HepG2 (cell line): ENCODE results near the gene DCLK1. TPM values are rescaled to one million over a fixed set of nuclear protein-coding genes. Genes with fewer than 3 reads are reported as not detected.

Experiments
- IKZF5 ChIP-seq: IDR thresholded peaks from 2 replicates; pipeline ENCODE4 v1.6.1; 2018; ENCODE audit warnings: missing genetic modification reagents, mild to moderate bottlenecking, missing compliant biosample characterization
- KLF13 ChIP-seq: sonication (generic); formaldehyde crosslinking; IDR thresholded peaks from 2 replicates; pipeline ENCODE4 v1.4.0; 2020; ENCODE audit warnings: mild to moderate bottlenecking, missing genetic modification reagents
- MXD1 ChIP-seq: sonication (generic); formaldehyde crosslinking; IDR thresholded peaks from 2 replicates; pipeline ENCODE4 v1.4.0; 2020; ENCODE audit warnings: mild to moderate bottlenecking, missing genetic modification reagents
- POLR2A ChIP-seq, 2 experiments: IDR thresholded peaks; 2 replicates each; pipeline ENCODE4 v1.6.1; 2011; ENCODE audit warnings: low read depth in 2 of 2, low read length in 2 of 2, mild to moderate bottlenecking in 1 of 2, moderate library complexity in 1 of 2; ENCODE audit not compliant: insufficient read depth in 1 of 2
- SRF ChIP-seq: IDR thresholded peaks from 2 replicates; pipeline ENCODE4 v1.6.1; 2011; ENCODE audit warnings: mild to moderate bottlenecking, low read depth, low read length, moderate library complexity
- SRSF4 ChIP-seq: fragments of 200-400 bp; formaldehyde crosslinking; IDR thresholded peaks from one replicate; pipeline ENCODE4 v1.6.1; 2018; ENCODE audit warnings: mild to moderate bottlenecking, low read depth, low read length, moderate library complexity; ENCODE audit not compliant: poor library complexity, severe bottlenecking
- TEAD2 ChIP-seq: sonication (generic); formaldehyde crosslinking; IDR thresholded peaks from 2 replicates; pipeline ENCODE4 v1.9.0; 2021; ENCODE audit warnings: missing genetic modification reagents
- ZNF7 ChIP-seq: IDR thresholded peaks from 2 replicates; pipeline ENCODE4 v1.6.1; 2016; ENCODE audit warnings: missing biosample characterization, missing genetic modification reagents
- polyA plus RNA-seq, 8 experiments: library from polyadenylated mRNA; depleted of rRNA in 3 of 8; stranded (reverse) in 7 of 8; unstranded in 1 of 8; fragments of >200 nt; fragmentation: Illumina TruSeq in 4 of 8; extraction: Trizol in 4 of 8; gene quantifications; 2 replicates each; pipeline versions ENCODE4 v1.2.1 to v1.2.3, GENCODE V29; 2011 to 2016; ENCODE audit warnings: low read depth in 4 of 8, missing spikeins in 1 of 8, mixed read lengths in 1 of 8; ENCODE audit not compliant: insufficient read depth in 1 of 8
- total RNA-seq, 5 experiments: library from RNA; depleted of rRNA; stranded (reverse); fragments of >200 nt; fragmentation: Illumina TruSeq; extraction: Trizol; gene quantifications; 2 replicates each; pipeline ENCODE4 v1.2.3, GENCODE V29; 2016; ENCODE audit warnings: low read depth in 1 of 5
- TF ChIP-seq, protein P1 (sequence below): sonication (generic); formaldehyde crosslinking; IDR thresholded peaks from 2 replicates; pipeline ENCODE4 v1.5.1; 2020; ENCODE audit warnings: mild to moderate bottlenecking, missing genetic modification reagents, borderline replicate concordance

DCLK1 gene
- total and polyA plus RNA-seq, 2 of the 13 experiments (the other 11 are each of a cell fraction or from before 2014, with no cell fraction given): not detected

- TF ChIP-seq, protein P1, sequence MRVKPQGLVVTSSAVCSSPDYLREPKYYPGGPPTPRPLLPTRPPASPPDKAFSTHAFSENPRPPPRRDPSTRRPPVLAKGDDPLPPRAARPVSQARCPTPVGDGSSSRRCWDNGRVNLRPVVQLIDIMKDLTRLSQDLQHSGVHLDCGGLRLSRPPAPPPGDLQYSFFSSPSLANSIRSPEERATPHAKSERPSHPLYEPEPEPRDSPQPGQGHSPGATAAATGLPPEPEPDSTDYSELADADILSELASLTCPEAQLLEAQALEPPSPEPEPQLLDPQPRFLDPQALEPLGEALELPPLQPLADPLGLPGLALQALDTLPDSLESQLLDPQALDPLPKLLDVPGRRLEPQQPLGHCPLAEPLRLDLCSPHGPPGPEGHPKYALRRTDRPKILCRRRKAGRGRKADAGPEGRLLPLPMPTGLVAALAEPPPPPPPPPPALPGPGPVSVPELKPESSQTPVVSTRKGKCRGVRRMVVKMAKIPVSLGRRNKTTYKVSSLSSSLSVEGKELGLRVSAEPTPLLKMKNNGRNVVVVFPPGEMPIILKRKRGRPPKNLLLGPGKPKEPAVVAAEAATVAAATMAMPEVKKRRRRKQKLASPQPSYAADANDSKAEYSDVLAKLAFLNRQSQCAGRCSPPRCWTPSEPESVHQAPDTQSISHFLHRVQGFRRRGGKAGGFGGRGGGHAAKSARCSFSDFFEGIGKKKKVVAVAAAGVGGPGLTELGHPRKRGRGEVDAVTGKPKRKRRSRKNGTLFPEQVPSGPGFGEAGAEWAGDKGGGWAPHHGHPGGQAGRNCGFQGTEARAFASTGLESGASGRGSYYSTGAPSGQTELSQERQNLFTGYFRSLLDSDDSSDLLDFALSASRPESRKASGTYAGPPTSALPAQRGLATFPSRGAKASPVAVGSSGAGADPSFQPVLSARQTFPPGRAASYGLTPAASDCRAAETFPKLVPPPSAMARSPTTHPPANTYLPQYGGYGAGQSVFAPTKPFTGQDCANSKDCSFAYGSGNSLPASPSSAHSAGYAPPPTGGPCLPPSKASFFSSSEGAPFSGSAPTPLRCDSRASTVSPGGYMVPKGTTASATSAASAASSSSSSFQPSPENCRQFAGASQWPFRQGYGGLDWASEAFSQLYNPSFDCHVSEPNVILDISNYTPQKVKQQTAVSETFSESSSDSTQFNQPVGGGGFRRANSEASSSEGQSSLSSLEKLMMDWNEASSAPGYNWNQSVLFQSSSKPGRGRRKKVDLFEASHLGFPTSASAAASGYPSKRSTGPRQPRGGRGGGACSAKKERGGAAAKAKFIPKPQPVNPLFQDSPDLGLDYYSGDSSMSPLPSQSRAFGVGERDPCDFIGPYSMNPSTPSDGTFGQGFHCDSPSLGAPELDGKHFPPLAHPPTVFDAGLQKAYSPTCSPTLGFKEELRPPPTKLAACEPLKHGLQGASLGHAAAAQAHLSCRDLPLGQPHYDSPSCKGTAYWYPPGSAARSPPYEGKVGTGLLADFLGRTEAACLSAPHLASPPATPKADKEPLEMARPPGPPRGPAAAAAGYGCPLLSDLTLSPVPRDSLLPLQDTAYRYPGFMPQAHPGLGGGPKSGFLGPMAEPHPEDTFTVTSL (CRISPR knock-in tag): no peak
- TF ChIP-seq SRF: no peak
- no peak for TF ChIP-seq POLR2A (IDR thresholded peaks at IDR 0.05; ENCODE audit: insufficient read depth in 1 of 2, low read depth in 2 of 2, low read length in 2 of 2)
- no peak for TF ChIP-seq ZNF7
- no peak for TF ChIP-seq KLF13
- TF ChIP-seq TEAD2 (CRISPR knock-in tag): no peak
- no peak for TF ChIP-seq MXD1 (CRISPR knock-in tag)
- TF ChIP-seq SRSF4: no peak
- TF ChIP-seq IKZF5: no peak
Observed at GRCh38 chr13:36046672-36047071, 84.5 kb downstream of the DCLK1 start (continued).
